Fibroblast of skin of right biceps (primary cell): ENCODE measurements around the gene BLOC1S1.

Experiments used
- DNase-seq: peaks from one replicate; pipeline ENCODE4 v3.0.0-alpha.2; 2013

The BLOC1S1 gene

GRCh38 chr12:55728939-55729818 lies 13.3 kb downstream of the BLOC1S1 start, which contains the start of gene CD63:
Gene CD63 (minus strand): TSS chr12:55729009. CDS start chr12:55728341, 668 bp downstream.
- DNase-seq: peak; percentile 96

GRCh38 chr12:55729819-55730818 lies 14.3 kb downstream of the BLOC1S1 start:
- DNase-seq: peak; percentile 65

- no peak for DNase-seq
Measured at GRCh38 chr12:55732288-55732687, 16.4 kb downstream of the BLOC1S1 start.

DNA sequence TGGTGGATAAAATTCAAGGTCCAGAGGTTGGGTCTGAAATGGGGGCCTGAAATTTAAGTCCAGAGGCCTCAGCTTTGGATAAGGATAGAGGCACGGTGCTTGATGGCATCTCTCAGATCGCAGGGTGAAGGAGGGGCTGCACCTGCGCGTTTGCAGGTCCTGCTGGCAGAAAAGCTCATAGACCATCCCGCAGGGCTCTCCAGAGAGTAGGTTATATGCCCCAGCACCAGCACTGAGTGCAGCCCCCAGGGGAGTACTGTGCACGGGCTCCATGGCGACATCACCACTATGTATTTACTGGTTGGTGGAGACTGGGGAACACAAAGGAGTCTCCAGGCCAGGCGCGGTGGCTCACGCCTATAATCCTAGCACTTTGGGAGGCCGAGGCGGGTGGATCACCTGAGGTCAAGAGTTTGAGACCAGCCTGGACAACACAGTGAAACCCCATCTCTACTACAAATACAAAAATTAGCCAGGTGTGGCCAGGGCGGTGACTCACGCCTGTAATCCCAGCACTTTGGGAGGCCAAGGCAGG lies 17.2 kb downstream of the BLOC1S1 start:
- DNase-seq: no peak

- no peak for DNase-seq
Measured at GRCh38 chr12:55733858-55734257, 18.0 kb downstream of the BLOC1S1 start.

- no peak for DNase-seq
Measured at GRCh38 chr12:55734595-55734994, 18.7 kb downstream of the BLOC1S1 start.

DNA sequence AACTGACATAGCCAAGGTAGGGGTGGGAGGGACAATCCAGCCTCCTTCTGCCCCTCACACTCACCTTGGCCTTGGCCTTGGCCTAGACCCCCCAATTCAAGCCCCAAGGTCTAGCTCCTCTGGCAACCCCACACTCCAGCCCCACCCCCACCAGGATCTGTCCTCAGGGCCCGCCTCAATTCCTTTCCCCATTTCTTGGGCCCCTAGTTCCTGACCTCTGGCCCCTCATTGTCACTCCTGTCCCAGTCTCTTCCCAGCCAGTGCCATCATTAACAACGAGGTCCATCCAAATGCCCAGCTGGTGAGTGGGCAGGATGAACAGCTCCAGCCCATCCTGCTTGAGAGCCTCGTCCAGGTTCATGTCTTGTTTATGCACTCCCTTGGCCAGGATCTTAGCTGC lies 20.2 kb downstream of the BLOC1S1 start:
- DNase-seq: no peak

DNA sequence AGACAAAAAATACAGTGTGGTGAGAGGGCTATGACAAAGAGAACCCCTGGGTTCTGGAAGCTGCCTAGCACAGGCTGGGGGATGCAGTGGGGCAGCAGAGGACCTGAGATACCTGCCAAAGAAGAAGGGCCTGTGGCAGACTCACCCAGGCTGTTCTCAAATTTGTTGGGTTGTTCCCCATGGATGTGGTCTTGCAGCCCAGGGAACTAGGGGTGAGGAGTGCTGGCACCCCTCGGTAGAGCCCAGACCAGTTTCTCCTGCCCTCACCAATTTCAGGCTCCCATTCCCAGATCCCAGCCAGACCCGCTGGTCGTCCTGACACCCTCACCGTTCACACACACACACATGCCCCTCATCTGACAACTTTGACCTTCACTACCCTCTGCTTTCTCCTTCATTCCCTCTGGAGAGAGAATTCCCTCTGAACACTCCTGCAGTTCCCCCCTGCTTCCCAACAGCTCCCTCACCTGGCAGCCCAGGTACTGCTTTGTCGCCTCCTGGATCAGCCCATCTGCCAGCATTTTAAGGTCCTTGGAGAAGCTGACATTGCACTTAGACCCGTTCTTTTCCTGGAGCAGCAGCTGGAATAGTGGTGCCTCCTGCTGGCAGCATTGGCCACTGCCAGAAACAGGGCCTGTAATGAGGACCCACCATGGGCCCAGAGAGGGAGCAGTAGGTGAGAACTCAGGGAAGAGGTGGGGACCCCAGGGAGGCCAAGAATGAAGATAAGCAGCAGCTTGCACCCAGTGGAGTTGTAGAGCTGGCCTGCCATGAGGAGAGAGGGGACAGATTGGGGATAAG lies 21.1 kb downstream of the BLOC1S1 start:
- DNase-seq: peak; percentile 68

DNA sequence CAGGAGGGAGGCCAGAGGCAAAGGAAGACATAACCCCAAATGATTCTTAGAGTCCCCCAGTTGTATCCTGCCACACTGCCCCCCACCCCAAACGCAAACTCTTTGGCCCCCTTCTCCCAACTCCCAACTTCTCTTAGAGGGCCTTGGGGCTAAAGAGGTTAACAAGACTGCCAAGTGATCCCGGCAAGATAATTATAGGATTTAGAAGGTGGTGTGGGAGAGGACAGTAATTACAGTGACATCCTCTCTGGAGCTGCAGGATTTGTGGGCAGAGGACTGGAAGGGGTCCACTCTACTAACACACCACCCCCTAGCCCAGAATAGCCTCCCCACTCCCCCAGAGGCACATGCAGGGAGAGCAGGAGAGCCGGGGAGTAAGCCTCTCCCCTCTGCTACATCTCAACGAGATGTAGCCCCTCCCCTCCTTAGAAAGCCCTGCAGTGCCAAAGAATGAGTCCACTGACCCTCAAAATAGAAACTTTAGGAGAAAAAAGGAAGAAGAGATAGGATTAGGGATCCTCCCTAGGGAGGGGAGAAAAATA lies 21.8 kb downstream of the BLOC1S1 start:
- DNase-seq: no peak

DNA sequence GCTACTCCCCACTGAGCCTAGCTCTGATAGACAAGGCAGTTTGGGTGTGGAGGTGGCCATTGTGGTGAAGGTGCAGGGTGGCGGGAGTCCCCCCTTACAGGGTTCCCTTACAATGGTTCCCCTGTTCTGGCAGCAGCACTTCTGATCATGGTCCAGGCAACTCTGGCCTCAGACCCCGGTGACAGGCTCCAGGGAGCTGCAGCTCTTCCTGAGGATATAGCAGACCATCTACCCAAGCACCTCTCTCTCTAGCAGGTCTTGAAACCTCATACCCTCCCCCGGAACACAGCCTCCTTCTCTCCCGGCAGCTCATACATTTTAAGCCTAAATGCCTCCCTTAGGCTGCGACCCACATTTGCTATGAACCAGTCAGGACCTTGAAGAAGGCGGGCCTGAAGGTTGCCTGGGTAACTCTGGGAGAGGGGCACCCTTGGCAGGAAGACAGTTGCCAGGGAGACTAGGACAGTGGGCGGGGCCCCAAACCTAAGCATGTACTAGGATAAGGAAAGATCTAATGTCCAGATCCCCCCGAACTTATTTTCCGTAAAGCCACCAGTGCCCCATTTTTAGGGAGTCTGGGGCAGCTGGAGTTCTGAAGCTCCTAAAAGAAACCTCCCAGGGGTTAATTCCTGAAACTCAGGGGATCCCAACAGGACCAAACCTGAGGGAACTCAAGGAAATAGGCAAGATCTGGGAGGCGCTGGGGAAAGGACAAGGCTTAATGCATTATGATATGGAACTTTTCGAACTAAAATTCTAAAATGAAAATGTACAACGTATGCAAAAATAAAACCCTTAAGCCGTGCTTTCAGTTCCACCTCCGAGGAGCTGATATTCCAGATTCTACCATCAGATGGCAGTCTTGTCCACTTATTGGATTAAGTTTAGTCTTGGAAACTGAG lies 22.5 kb downstream of the BLOC1S1 start:
- DNase-seq: peak; percentile 90

- no peak for DNase-seq
Measured at GRCh38 chr12:55739025-55739378, 23.2 kb downstream of the BLOC1S1 start.

GRCh38 chr12:55741931-55742680 lies 26.3 kb downstream of the BLOC1S1 start:
- DNase-seq: no peak

DNA sequence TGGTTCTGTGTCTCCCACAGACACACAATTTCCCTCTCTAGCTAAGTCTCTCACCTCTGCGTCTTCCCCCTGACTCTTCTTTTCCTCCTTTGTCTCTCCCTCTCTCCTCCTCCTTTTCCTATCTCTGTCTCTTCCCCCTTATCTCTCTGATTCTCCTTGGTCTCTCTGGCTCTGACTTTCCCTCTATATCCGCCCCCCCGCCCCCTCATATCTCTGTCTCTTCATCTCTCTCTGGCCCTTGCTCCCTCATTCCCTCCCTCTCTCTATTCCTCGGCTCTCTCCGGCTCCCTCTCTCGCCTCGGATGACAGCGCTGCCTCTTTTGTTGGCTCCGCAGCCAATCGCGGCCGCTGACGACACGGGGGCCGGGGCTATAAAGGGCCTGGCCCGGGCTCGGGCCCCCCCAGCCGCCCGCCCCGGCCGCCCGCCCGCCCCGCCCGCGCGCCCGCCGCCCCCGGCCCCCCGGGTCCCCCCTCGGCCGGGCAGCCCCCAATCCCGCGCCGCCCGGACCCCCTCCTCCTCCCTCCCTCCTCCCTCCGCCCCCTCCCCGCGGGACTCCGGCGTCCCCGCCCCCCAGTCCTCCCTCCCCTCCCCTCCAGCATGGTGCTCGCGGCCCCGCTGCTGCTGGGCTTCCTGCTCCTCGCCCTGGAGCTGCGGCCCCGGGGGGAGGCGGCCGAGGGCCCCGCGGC lies 27.0 kb downstream of the BLOC1S1 start, which contains the start of gene GDF11:
TSS of gene GDF11 (plus strand) at position 404 of the 687 bp plus-strand sequence. CDS start at position 599, 195 bp downstream.
- DNase-seq: peak; percentile 86

DNA sequence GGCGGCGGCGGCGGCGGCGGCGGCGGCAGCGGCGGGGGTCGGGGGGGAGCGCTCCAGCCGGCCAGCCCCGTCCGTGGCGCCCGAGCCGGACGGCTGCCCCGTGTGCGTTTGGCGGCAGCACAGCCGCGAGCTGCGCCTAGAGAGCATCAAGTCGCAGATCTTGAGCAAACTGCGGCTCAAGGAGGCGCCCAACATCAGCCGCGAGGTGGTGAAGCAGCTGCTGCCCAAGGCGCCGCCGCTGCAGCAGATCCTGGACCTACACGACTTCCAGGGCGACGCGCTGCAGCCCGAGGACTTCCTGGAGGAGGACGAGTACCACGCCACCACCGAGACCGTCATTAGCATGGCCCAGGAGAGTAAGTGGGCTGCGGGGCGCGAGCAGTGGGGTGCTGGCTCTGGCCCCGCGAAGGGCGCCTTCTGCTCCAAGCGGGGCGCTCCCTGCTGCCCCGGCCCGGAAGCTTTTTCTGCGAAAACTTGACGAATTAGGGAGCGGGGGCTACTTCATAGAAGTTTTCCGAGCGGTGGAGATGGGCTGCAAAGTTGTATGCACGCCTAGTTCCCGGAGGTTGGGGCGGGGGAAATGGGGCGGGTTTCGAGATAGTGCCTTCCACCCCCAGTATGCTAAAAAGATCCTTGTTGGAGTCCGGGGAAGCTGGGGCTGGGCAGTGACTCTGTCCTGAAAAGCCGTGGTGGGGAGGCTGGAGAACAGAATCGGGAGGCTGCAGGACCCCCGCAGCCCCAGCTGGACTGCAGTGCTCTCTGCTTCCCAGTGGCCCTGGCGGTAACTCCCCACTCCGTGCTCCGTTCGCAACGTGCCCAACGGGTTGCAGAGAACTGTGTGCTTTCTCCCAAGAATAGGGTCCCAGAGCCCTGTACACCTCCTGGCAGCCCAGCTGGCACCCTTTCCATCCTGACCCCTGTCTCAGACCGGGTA lies 27.8 kb downstream of the BLOC1S1 start:
- DNase-seq: peak; percentile 72

GRCh38 chr12:55744340-55745030 lies 28.6 kb downstream of the BLOC1S1 start:
- no peak for DNase-seq

- DNase-seq: peak; percentile 75
Measured at GRCh38 chr12:55745361-55746173, 29.7 kb downstream of the BLOC1S1 start.
